T-helper 2 cell treated with Interferon-gamma antibody and Interleukin-4, amounts not matched to agents 5 μg/mL and 100 μg/mL, for 36 hours (primary cell): ENCODE data around the gene ADARB1.
A peak's percentile ranks its signal among the peaks of the same experiment; 100 is the strongest.

Source experiments
- DNase-seq: peaks from one replicate; pipeline ENCODE4 v3.0.0; 2021; ENCODE audit warnings: low spot score
- H3K27ac Mint-ChIP-seq: one replicate; pipeline ENCODE4 v1.8.0; 2021; ENCODE audit warnings: mild to moderate bottlenecking, mixed read lengths
- H3K27me3 Mint-ChIP-seq: one replicate; pipeline ENCODE4 v1.8.0; 2021; ENCODE audit warnings: low read depth, mixed read lengths
- H3K36me3 Mint-ChIP-seq: one replicate; pipeline ENCODE4 v1.8.0; 2021; ENCODE audit warnings: low read depth, mixed read lengths
- H3K4me1 Mint-ChIP-seq: one replicate; pipeline ENCODE4 v1.8.0; 2021; ENCODE audit warnings: low read depth, mixed read lengths
- H3K4me3 Mint-ChIP-seq: one replicate; pipeline ENCODE4 v1.8.0; 2022; ENCODE audit warnings: mild to moderate bottlenecking, moderate library complexity, mixed read lengths
- H3K9me3 Mint-ChIP-seq: one replicate; pipeline ENCODE4 v1.8.0; 2021; ENCODE audit warnings: mixed read lengths

ADARB1 gene

DNA sequence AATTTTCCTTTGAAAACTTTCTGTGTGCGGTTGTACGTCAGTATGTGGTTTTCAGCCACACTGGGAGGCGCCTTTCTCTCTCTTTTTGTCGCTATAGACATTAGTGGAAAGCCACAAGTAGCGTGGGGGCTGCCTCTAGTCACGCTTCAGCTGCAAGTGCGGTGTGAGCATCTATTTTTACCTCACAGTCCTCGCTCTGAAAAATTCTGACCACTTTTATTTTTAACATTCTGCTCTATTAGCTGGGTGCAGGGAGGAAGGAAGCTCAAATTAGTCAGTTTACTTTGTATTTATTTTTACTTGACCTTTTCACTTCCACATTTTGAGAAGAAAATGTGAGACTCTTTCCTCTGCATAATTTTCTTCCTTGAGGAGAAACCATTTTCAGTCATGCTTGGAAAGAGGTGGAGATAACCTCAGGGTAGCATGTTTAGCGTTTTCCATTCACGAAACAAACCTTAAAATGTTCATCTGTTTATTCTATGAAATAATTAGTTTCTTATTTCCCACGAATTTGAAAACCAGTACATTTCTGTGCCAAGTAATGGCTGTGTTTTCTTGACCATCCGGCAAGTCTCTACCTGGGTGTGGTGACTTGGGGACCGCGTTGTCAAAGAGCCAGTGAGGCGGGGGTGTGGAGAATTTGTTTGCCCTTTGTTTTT is 35.6 kb downstream of the ADARB1 start:
- Mint-ChIP-seq H3K4me3 (peak overlapping the region; percentile 81), H3K4me1 (peaks cover 62% of the 10 kb centered on the region), H3K27me3 (no peaks in the 10 kb centered on the region), H3K9me3 (no peaks in the 10 kb centered on the region), H3K27ac (peak overlapping the region; percentile 76), H3K36me3 (peaks cover 13% of the 10 kb centered on the region)
- peak; percentile 53 for DNase-seq

DNA sequence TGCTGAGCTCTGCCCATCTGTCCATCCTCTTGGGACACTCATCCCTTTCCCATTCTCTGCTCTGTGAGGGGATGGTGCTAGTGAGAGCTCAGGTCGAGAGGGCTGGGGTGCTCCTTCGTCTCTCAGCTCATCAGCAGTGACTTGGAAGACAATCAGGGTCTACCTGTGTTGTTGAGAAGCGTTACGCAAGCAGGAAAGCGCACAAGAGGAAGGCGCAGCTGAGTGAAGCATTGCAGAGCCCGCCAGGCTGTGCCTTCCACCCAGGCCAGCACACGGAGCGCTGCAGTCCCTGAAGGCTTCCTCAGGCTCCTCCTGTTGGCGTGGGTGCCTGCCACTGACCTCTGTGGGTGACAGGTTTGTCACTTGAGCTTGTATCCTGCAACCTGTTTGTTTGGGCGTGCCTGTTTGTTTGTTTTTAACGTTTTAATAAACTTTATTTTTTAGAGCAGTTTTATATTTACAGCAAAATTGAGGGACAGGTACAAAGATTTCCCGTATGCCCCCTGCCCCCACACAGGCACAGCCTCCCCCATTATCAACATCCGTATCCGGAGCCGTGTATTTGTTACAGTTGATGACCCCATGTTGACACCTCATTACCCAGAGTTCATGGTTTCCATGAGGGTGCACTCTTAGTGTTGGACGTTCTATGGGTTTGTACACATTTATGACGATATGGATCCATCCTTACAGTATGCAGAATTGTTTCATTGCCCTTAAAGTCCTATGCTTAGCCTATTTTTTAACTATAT is 36.7 kb downstream of the ADARB1 start:
- DNase-seq, result no peak
- Mint-ChIP-seq H3K27me3 (no peaks in the 10 kb centered on the region), H3K4me3 (peak overlapping the region; percentile 51), H3K4me1 (peaks cover 56% of the 10 kb centered on the region), H3K36me3 (peaks cover 10% of the 10 kb centered on the region), H3K9me3 (no peaks in the 10 kb centered on the region), H3K27ac (no peak overlapping the region)

DNA sequence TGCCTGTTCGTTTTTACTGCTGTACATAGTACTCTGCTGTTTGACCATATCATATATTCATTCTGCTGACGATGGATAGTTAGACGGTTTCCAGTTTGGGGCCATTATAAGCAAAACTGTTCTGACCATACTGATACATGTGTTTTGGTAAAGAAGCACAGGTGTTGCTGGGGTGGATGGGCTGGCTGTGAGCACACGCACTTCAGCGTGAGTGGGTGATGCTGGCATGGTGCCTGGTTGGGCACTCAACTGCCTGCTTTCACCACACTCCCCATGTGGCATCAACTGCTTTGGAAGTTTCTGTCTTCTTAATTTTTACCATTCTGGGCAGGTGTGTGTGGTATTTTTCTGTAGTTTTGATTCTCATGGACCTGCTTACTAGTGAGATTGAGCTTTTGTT is 37.3 kb downstream of the ADARB1 start:
- Mint-ChIP-seq H3K4me1 (peaks cover 53% of the 10 kb centered on the region), H3K27me3 (no peaks in the 10 kb centered on the region), H3K9me3 (no peaks in the 10 kb centered on the region), H3K36me3 (peaks cover 11% of the 10 kb centered on the region), H3K27ac (no peak overlapping the region), H3K4me3 (no peak overlapping the region)
- no peak for DNase-seq

DNA sequence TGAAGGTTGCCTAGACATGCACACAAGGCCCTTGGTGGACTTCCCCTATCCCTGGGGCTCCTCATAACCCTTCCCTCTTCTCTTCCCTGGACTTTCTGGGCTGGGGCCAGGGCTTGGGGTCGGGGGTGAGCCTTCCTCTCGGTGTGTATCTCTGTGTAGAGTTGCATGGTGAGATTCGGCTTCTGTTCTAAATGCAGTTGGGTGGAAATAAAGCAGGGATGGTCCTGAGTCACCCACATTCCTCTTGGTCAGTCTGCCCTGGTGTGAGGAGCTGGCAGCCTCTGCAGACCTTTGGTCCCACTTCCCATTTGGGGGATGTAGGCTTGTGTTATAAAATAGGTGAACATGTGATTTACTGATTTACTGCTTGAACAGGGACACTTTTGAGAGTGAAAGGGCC is 38.0 kb downstream of the ADARB1 start:
- Mint-ChIP-seq H3K4me1 (peaks cover 53% of the 10 kb centered on the region), H3K4me3 (no peak overlapping the region), H3K36me3 (peaks cover 12% of the 10 kb centered on the region), H3K27ac (no peak overlapping the region), H3K27me3 (no peaks in the 10 kb centered on the region), H3K9me3 (no peaks in the 10 kb centered on the region)
- DNase-seq, result no peak

DNA sequence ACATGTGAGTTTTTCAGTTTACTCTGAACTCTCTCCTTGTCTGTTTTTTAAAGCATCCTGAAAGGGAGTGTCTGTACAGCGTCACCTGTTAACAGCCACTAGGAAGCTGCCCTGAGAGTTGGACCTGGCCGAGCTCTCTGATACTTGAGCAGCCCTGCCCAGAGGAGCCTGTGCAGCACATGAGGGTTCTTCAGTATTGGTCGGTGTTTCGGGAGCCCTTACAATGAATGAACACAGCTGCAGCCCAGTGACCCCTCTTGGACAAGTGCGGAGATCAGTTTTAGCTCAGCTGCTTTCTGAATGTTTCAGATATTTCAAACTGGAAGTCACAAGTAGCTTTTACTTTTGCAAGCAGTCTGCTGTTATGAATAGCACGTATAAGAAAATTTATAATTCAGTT is 39.2 kb downstream of the ADARB1 start:
- H3K36me3 Mint-ChIP-seq, result peaks cover 8% of the 10 kb centered on the region
- no peaks in the 10 kb centered on the region for H3K27me3 Mint-ChIP-seq
- H3K9me3 Mint-ChIP-seq, result no peaks in the 10 kb centered on the region
- peaks cover 53% of the 10 kb centered on the region for H3K4me1 Mint-ChIP-seq
- H3K4me3 Mint-ChIP-seq, result no peak overlapping the region
- DNase-seq, result no peak
- H3K27ac Mint-ChIP-seq, result no peak overlapping the region

DNA sequence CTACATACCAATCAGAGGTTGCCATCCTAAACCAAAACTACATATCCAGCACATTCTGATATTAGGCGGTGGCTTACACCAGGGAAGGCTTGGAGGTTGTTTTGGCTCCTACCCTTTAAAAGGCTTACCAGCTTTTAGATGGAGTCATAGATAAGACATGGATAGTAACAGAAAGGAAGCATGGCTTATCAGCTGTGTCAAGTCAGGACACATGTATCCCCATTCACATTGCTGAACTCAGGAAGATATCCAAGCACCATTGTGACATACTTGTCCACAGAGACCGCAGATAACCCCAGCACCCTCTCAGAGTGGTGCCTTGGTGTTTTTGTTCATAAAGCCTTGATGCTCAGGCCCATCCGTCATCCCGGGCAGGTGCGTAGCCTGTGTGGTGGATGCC is 39.7 kb downstream of the ADARB1 start:
- Mint-ChIP-seq H3K9me3 (no peaks in the 10 kb centered on the region), H3K4me3 (no peak overlapping the region), H3K27ac (no peak overlapping the region), H3K4me1 (peaks cover 48% of the 10 kb centered on the region), H3K27me3 (no peaks in the 10 kb centered on the region), H3K36me3 (peaks cover 8% of the 10 kb centered on the region)
- no peak for DNase-seq

DNA sequence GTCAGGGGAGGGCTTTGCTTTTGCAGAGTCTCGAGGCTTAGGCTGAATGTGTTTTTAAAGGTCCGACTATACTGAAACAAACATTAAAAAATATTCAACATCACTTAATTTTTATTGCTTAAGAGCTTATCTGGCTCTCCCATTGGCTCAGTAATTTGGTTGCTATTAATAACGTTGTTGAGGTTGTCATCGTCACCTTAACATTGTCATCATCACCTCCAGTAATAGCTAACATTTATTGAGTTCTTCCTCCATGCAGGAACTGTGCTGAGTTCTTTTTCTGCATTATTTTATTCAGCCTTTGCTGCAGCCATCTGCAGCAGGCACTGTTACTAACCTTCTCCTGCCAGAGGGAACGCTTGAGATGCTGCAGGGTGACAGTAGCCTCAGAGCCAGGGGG is 40.1 kb downstream of the ADARB1 start:
- DNase-seq, result no peak
- H3K27me3 Mint-ChIP-seq, result no peaks in the 10 kb centered on the region
- H3K27ac Mint-ChIP-seq, result no peak overlapping the region
- peaks cover 44% of the 10 kb centered on the region for H3K4me1 Mint-ChIP-seq
- H3K4me3 Mint-ChIP-seq, result no peak overlapping the region
- no peaks in the 10 kb centered on the region for H3K9me3 Mint-ChIP-seq
- peaks cover 8% of the 10 kb centered on the region for H3K36me3 Mint-ChIP-seq

DNA sequence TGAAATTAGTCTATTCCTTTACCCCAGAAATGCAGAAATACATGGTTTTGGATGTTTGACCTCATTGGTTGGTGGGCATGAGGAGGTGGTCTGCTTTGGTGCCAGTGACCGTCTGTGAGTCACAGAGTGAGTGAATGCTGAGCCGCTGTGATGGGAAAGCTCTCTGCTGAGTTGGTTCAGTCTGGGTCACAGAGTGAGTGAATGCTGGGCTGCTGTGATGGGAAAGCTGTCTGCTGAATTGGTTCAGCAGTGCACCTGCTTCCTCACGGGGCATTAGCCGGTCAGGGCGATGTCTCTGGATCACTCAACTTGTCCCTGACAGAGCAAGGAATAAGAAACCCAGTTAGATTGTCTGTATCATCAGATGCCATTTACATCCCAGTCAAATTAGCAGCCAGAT is 40.8 kb downstream of the ADARB1 start:
- no peaks in the 10 kb centered on the region for H3K27me3 Mint-ChIP-seq
- peaks cover 8% of the 10 kb centered on the region for H3K36me3 Mint-ChIP-seq
- H3K4me3 Mint-ChIP-seq, result no peak overlapping the region
- no peak overlapping the region for H3K27ac Mint-ChIP-seq
- DNase-seq, result no peak
- H3K4me1 Mint-ChIP-seq, result peaks cover 37% of the 10 kb centered on the region
- no peaks in the 10 kb centered on the region for H3K9me3 Mint-ChIP-seq

DNA sequence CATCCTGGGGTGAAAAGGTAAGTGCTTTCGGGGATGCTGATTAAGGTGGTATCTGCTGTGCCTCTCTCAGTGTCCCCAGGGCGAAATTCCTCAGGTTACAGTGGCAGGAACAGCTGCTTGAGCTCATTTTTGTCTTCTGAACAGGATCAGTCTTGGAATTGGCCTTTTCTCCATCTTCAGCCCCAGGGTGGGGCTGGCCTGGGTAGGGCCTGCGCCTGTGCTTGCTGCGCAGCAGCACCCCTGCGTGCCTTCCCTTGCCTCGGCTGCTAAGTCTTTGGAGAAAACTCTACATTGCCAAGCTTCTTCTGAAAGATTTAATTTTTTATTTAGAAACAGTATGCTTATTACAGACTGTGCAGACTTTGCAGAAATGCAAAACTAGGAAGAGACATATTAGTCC is 41.7 kb downstream of the ADARB1 start:
- peaks cover 29% of the 10 kb centered on the region for H3K4me1 Mint-ChIP-seq
- no peaks in the 10 kb centered on the region for H3K27me3 Mint-ChIP-seq
- no peak overlapping the region for H3K4me3 Mint-ChIP-seq
- peaks cover 8% of the 10 kb centered on the region for H3K36me3 Mint-ChIP-seq
- no peak overlapping the region for H3K27ac Mint-ChIP-seq
- no peak for DNase-seq
- no peaks in the 10 kb centered on the region for H3K9me3 Mint-ChIP-seq

DNA sequence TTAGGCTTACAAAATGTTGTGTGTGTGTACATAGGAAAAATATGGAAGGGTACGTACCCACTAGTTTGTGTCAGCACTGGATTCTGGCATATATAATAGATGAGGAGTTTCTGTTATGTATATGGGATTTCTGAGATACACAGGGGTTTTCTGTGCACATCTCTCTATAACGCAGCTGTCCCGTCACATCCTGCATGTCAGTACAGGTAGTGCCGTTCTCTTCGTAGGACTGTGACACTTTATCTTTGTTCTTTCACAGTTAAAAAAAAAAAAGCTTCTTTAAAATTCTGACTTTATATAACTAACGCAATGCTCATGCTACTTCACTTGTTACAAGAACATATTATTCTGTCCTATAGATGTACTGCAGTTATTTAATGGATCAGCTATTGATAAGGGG is 42.9 kb downstream of the ADARB1 start:
- Mint-ChIP-seq H3K27ac (no peak overlapping the region), H3K9me3 (no peaks in the 10 kb centered on the region), H3K4me3 (no peak overlapping the region), H3K4me1 (peaks cover 19% of the 10 kb centered on the region), H3K36me3 (peaks cover 8% of the 10 kb centered on the region), H3K27me3 (no peaks in the 10 kb centered on the region)
- DNase-seq, result no peak

DNA sequence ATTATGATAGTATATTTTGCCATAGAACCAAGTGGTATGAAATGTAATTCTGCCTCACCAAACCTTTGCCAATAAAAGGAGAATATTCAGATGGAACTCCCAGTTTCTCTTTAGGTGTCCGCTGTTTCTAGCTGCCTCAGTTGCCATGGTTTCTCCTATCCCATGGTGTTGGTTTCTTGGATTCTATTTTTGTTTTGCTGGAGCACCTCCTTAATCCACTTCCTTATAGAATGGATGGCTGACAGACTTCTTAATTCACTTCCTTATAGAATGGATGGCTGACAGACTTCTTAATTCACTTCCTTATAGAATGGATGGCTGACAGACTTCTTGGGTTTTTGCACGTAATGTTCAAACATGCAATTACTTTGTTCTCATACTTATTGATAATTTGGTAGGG is 43.7 kb downstream of the ADARB1 start:
- Mint-ChIP-seq H3K9me3 (no peaks in the 10 kb centered on the region), H3K27ac (no peak overlapping the region), H3K4me1 (peaks cover 17% of the 10 kb centered on the region), H3K27me3 (no peaks in the 10 kb centered on the region), H3K4me3 (no peak overlapping the region), H3K36me3 (peaks cover 8% of the 10 kb centered on the region)
- DNase-seq, result no peak

DNA sequence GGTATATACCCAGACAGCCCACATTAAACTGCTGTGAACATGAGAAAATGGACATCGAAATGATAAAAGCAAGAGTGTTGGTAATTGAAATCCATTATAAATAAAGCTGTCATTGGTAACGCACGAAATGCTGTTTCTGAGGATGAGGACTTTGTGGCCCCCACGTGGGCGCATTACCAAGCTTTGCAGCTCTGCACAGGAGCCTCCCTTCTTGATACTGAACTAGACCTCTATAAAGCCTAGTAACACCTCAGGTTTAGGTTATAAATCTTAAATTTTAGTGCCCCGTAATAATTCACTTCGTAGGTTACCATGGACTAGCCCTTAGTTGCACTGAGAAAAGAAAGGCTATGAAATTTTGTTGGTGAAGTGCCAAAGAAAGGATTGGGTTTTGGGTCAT is 45.4 kb downstream of the ADARB1 start:
- H3K27me3 Mint-ChIP-seq, result no peaks in the 10 kb centered on the region
- no peak overlapping the region for H3K4me3 Mint-ChIP-seq
- no peak for DNase-seq
- no peak overlapping the region for H3K27ac Mint-ChIP-seq
- H3K36me3 Mint-ChIP-seq, result peaks cover 8% of the 10 kb centered on the region
- H3K9me3 Mint-ChIP-seq, result no peaks in the 10 kb centered on the region
- H3K4me1 Mint-ChIP-seq, result peaks cover 14% of the 10 kb centered on the region

DNA sequence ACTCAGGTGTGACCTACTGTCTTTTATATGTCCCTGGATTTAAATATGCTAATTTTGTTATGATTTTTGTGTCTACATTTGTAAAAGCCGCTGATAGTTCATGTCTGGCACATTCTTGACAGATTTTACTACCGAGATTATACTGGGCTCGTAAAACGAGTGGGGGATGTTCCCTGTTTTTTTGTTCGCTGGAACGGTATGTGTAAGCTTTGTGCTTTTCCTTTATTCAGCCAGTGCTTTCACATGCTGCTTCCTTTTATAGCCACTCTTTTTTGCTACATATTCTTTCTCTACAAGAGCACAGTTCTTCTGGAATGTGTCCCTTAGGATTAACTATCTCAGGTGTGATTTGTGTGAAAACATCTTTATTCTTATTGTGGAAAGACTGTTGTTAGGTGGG is 46.6 kb downstream of the ADARB1 start:
- no peak for DNase-seq
- no peak overlapping the region for H3K27ac Mint-ChIP-seq
- H3K27me3 Mint-ChIP-seq, result no peaks in the 10 kb centered on the region
- H3K36me3 Mint-ChIP-seq, result peaks cover 6% of the 10 kb centered on the region
- H3K4me3 Mint-ChIP-seq, result no peak overlapping the region
- H3K4me1 Mint-ChIP-seq, result peaks cover 10% of the 10 kb centered on the region
- no peaks in the 10 kb centered on the region for H3K9me3 Mint-ChIP-seq

DNA sequence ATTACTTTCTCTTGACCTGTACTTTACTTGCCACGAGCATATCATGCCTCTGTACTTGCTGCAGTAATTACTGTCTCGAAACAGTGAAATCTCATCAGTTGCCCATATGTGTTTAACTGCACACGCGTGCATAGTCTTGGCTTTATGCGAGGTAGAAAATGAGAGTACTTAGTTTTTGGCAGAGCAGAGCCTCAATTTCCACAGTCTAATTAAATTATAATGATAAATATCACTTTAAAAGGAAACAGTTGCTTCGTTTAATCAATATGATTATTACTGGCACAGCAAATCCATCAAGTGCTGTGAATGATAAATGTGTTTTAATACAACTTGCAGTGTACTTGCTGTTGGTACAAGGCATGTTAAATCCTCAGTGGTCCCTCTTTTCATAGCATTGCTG is 47.6 kb downstream of the ADARB1 start:
- no peak overlapping the region for H3K27ac Mint-ChIP-seq
- peaks cover 5% of the 10 kb centered on the region for H3K36me3 Mint-ChIP-seq
- H3K4me3 Mint-ChIP-seq, result no peak overlapping the region
- H3K27me3 Mint-ChIP-seq, result no peaks in the 10 kb centered on the region
- no peak for DNase-seq
- H3K9me3 Mint-ChIP-seq, result no peaks in the 10 kb centered on the region
- peaks cover 7% of the 10 kb centered on the region for H3K4me1 Mint-ChIP-seq
